ENCODE data around the gene ANKRD42. TPM values are rescaled to one million over a fixed set of nuclear protein-coding genes. Genes with fewer than 3 reads are reported as not detected.

The ANKRD42 gene
- polyA plus RNA-seq, 1 of the 3 experiments (the other 2 are of a cell fraction) = 13.3 TPM

DNA sequence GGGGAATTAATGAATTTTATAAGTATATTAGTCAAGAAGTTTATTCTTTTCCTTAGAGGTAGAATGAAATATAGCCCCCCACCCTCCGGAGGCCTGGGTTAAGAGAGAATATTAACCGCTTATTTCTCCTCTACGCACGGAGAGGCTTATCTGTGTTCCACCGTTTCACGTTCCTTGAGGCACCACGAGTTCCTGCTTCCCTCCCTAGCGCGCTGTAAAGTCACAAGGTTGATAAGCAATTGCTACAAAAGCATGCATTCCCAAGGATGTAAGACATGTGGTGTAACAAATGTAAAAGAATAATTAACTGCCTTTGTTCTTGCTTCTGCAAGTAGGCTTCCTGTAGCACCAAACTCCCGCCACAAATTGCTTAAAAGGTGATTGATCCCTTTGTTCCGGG lies 1.5 kb upstream of the ANKRD42 start:
- no peak for TF ChIP-seq JUND (IDR thresholded peaks at IDR 0.05)
- TF ChIP-seq TEAD4 (IDR thresholded peaks at IDR 0.05; ENCODE audit: borderline replicate concordance, insufficient read depth) = no peak
- TF ChIP-seq, protein P1, sequence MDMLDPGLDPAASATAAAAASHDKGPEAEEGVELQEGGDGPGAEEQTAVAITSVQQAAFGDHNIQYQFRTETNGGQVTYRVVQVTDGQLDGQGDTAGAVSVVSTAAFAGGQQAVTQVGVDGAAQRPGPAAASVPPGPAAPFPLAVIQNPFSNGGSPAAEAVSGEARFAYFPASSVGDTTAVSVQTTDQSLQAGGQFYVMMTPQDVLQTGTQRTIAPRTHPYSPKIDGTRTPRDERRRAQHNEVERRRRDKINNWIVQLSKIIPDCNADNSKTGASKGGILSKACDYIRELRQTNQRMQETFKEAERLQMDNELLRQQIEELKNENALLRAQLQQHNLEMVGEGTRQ (IDR thresholded peaks at IDR 0.05; ENCODE audit: borderline replicate concordance, low read depth, low read length) = no peak
- no peak for TF ChIP-seq ELF1 (IDR thresholded peaks at IDR 0.05)
- TF ChIP-seq FOXJ3 (CRISPR knock-in tag; IDR thresholded peaks at IDR 0.05) = no peak
- no peak for TF ChIP-seq RCOR1 (IDR thresholded peaks at IDR 0.05; ENCODE audit: low read length)
- TF ChIP-seq POLR2AphosphoS5 (IDR thresholded peaks at IDR 0.05; ENCODE audit: low read depth, low read length) = no peak
- no peak for TF ChIP-seq NFIC (IDR thresholded peaks at IDR 0.05; ENCODE audit: borderline replicate concordance)
- Histone ChIP-seq H3K4me1 (ENCODE audit: control insufficient read depth in 1 of 2, insufficient read depth in 2 of 2, low read depth in 1 of 2, low read length in 1 of 2) (peaks cover 16 to 18% of the 10 kb centered on the region in 2 experiments; a peak in 3 of 4 replicates), H3K4me3 (ENCODE audit: low read depth in 2 of 2, low read length in 1 of 2) (peak overlapping the region; percentile 96 to 99), H3K4me2 (peak overlapping the region; percentile 92), H3K27ac (ENCODE audit: low read depth in 2 of 2, low read length in 1 of 2) (0 out of 4 replicates have a peak overlapping the region, but pooled peaks of 1 of the 2 experiments have one; percentile 9), H3K9me3 (no peaks in the 10 kb centered on the region), H3K36me3 (replicated peaks in 1 of 2; ENCODE audit: control insufficient read depth in 1 of 2, insufficient read depth in 2 of 2, low read length in 1 of 2) (peaks cover 30 to 39% of the 10 kb centered on the region in 2 experiments), H3K27me3 (ENCODE audit: insufficient read depth) (no peaks in the 10 kb centered on the region), H2AFZ (ENCODE audit: low read depth) (no peak overlapping the region), H3K79me2 (ENCODE audit: insufficient read depth) (peaks cover 48% of the 10 kb centered on the region), H4K20me1 (ENCODE audit: insufficient read depth) (no peaks in the 10 kb centered on the region), H3K9me2 (no peaks in the 10 kb centered on the region), H3K9ac (peak overlapping the region; percentile 98; the same call in 1 of the 2 replicates), H3F3A (replicated peaks; ENCODE audit: insufficient read depth) (peaks cover 45% of the 10 kb centered on the region)
- ChIA-PET POLR2A (no interaction called here), CTCF (no interaction called here)
- 86% methylated on average over 11 of the region's 11 CpGs for WGBS (ENCODE audit: low lambda C conversion rate)
- no peak for DNase-seq

DNA sequence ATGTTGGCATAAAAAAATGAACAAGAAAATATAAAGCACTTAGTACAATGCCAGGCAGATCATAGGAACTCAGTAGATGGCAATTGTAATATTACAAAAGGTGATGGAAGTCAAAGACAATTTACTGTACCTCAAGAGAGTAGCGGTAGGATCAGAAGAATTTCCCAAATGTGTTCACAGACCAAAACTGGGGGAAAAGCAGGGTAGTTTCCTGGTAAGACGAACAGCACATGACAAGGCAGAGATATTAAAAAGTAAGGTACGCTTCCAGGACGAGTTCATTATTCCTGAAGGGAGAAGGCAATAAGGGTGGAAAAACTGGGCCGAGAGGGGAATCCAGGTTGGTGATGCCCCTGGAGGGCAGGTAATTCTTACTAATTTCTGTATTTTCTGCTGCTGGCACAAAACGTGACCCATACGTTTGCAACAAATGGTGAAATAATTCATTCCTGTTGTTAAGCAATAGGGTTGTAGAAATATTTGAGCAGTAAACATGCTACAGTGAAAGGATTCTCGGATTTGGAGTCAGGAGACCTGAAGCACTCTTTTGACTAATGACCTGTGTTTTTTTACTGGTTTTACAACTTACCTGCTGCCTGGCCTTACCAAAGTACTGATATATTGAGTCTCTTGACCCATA lies 786 bp upstream of the ANKRD42 start:
- Histone ChIP-seq H3K9me3 (no peaks in the 10 kb centered on the region), H3K9me2 (no peaks in the 10 kb centered on the region), H3K4me3 (ENCODE audit: low read depth in 2 of 2, low read length in 1 of 2) (peak overlapping the region; percentile 96 to 99), H2AFZ (ENCODE audit: low read depth) (peak overlapping the region; percentile 85), H3K9ac (peak overlapping the region; percentile 98), H3K27ac (ENCODE audit: low read depth in 2 of 2, low read length in 1 of 2) (peak overlapping the region; percentile 84 to 89; a peak in 3 of 4 replicates), H3K27me3 (ENCODE audit: insufficient read depth) (no peaks in the 10 kb centered on the region), H3K79me2 (ENCODE audit: insufficient read depth) (peaks cover 54% of the 10 kb centered on the region), H3K4me1 (ENCODE audit: control insufficient read depth in 1 of 2, insufficient read depth in 2 of 2, low read depth in 1 of 2, low read length in 1 of 2) (peaks cover 16 to 18% of the 10 kb centered on the region in 2 experiments; a peak in 3 of 4 replicates), H3K4me2 (peak overlapping the region; percentile 92), H3F3A (replicated peaks; ENCODE audit: insufficient read depth) (peaks cover 38% of the 10 kb centered on the region), H4K20me1 (ENCODE audit: insufficient read depth) (no peaks in the 10 kb centered on the region), H3K36me3 (replicated peaks in 1 of 2; ENCODE audit: control insufficient read depth in 1 of 2, insufficient read depth in 2 of 2, low read length in 1 of 2) (peaks cover 30 to 34% of the 10 kb centered on the region in 2 experiments)
- no peak for DNase-seq
- 3% methylated on average over 8 of the region's 8 CpGs for WGBS (ENCODE audit: low lambda C conversion rate)
- POLR2A ChIA-PET = no interaction called here
- CTCF ChIA-PET = interaction anchor here (1.6 kb wide), 1 partner anchor 57 kb away, joined by 7 read pairs; no protein-coding TSS in a partner anchor
- TF ChIP-seq, protein P2, sequence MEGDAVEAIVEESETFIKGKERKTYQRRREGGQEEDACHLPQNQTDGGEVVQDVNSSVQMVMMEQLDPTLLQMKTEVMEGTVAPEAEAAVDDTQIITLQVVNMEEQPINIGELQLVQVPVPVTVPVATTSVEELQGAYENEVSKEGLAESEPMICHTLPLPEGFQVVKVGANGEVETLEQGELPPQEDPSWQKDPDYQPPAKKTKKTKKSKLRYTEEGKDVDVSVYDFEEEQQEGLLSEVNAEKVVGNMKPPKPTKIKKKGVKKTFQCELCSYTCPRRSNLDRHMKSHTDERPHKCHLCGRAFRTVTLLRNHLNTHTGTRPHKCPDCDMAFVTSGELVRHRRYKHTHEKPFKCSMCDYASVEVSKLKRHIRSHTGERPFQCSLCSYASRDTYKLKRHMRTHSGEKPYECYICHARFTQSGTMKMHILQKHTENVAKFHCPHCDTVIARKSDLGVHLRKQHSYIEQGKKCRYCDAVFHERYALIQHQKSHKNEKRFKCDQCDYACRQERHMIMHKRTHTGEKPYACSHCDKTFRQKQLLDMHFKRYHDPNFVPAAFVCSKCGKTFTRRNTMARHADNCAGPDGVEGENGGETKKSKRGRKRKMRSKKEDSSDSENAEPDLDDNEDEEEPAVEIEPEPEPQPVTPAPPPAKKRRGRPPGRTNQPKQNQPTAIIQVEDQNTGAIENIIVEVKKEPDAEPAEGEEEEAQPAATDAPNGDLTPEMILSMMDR (IDR thresholded peaks at IDR 0.05) = no peak
- TF ChIP-seq SMC3 (IDR thresholded peaks at IDR 0.05; ENCODE audit: low read depth, low read length) = no peak
- TF ChIP-seq SIN3A (IDR thresholded peaks at IDR 0.05; ENCODE audit: borderline replicate concordance, low read depth, low read length) = no peak
- TF ChIP-seq EP300 (IDR thresholded peaks at IDR 0.05; ENCODE audit: borderline replicate concordance in 1 of 2, low read depth in 1 of 2, low read length in 1 of 2) = no peak
- no peak for TF ChIP-seq MXI1 (IDR thresholded peaks at IDR 0.05; ENCODE audit: low read depth, low read length)
- TF ChIP-seq, protein P3, sequence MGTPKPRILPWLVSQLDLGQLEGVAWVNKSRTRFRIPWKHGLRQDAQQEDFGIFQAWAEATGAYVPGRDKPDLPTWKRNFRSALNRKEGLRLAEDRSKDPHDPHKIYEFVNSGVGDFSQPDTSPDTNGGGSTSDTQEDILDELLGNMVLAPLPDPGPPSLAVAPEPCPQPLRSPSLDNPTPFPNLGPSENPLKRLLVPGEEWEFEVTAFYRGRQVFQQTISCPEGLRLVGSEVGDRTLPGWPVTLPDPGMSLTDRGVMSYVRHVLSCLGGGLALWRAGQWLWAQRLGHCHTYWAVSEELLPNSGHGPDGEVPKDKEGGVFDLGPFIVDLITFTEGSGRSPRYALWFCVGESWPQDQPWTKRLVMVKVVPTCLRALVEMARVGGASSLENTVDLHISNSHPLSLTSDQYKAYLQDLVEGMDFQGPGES (IDR thresholded peaks at IDR 0.05; ENCODE audit: low read depth, low read length) = no peak
- TF ChIP-seq ELF1 (IDR thresholded peaks at IDR 0.05) = no peak
- TF ChIP-seq, protein P4, sequence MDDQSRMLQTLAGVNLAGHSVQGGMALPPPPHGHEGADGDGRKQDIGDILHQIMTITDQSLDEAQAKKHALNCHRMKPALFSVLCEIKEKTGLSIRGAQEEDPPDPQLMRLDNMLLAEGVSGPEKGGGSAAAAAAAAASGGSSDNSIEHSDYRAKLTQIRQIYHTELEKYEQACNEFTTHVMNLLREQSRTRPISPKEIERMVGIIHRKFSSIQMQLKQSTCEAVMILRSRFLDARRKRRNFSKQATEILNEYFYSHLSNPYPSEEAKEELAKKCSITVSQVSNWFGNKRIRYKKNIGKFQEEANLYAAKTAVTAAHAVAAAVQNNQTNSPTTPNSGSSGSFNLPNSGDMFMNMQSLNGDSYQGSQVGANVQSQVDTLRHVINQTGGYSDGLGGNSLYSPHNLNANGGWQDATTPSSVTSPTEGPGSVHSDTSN (IDR thresholded peaks at IDR 0.05) = no peak
- no peak for TF ChIP-seq TAF1 (IDR thresholded peaks at IDR 0.05; ENCODE audit: borderline replicate concordance, low read depth, low read length)
- TF ChIP-seq YY1 (IDR thresholded peaks at IDR 0.05; ENCODE audit: low read depth) = no peak
- TF ChIP-seq, protein P5, sequence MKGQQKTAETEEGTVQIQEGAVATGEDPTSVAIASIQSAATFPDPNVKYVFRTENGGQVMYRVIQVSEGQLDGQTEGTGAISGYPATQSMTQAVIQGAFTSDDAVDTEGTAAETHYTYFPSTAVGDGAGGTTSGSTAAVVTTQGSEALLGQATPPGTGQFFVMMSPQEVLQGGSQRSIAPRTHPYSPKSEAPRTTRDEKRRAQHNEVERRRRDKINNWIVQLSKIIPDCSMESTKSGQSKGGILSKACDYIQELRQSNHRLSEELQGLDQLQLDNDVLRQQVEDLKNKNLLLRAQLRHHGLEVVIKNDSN (IDR thresholded peaks at IDR 0.05; ENCODE audit: borderline replicate concordance, low read depth) = no peak
